GM10266 (cell line): ENCODE results near the gene PASK.

ENCODE experiments used
- DNase-seq: peaks from one replicate; pipeline ENCODE4 v3.0.0; 2012; ENCODE audit errors: extremely low spot score
- CTCF ChIP-seq: IDR thresholded peaks from 2 replicates; pipeline ENCODE4 v1.5.1; 2012; ENCODE audit warnings: mild to moderate bottlenecking, low read depth; ENCODE audit not compliant: control insufficient read depth, insufficient read depth; ENCODE audit errors: missing control alignments

Gene PASK

GRCh38 chr2:241072151-241072550, 77.1 kb downstream of the PASK start:
- no peak for DNase-seq
- TF ChIP-seq CTCF, result no peak

GRCh38 chr2:241071677-241072111, 77.6 kb downstream of the PASK start:
- no peak for DNase-seq
- no peak for TF ChIP-seq CTCF

- no peak for DNase-seq
- no peak for TF ChIP-seq CTCF
Measured at GRCh38 chr2:241070811-241071676, 78.2 kb downstream of the PASK start.

- no peak for TF ChIP-seq CTCF
- DNase-seq, result no peak
Measured at GRCh38 chr2:241070361-241070760, 78.9 kb downstream of the PASK start.

GRCh38 chr2:241069821-241070281, 79.4 kb downstream of the PASK start:
- no peak for TF ChIP-seq CTCF
- no peak for DNase-seq

GRCh38 chr2:241068942-241069810, 80.1 kb downstream of the PASK start:
- no peak for DNase-seq
- no peak for TF ChIP-seq CTCF
